GM21717 (cell line): Measurements from ENCODE around the gene SH3TC1.

Experiments used
- ATAC-seq: cut with Tn5 transposase; IDR thresholded peaks from one replicate; pipeline ENCODE4 v1.9.1; 2021; ENCODE audit warnings: mild to moderate bottlenecking, moderate library complexity; ENCODE audit not compliant: unreplicated experiment

Gene SH3TC1

DNA sequence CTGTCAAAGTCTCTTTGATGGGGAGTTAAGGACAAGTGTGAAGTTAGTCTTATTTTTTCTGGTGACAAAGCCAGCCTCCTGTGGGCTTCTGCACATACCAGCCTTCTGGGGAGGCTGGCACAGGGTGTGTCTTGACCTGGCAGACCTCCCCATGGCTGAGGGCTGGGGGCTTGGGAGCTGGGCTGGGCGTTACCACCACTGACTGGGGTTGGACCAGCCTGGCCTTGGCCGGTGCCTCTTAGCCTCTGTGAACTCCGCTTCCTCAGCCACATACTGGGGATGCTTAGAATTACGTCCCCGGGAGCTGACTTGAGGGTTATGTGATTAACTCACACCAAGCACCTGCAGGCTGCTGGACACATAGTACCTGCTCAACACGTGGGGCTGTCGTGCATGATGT, 14.0 kb downstream of the SH3TC1 start:
- ATAC-seq = no peak

DNA sequence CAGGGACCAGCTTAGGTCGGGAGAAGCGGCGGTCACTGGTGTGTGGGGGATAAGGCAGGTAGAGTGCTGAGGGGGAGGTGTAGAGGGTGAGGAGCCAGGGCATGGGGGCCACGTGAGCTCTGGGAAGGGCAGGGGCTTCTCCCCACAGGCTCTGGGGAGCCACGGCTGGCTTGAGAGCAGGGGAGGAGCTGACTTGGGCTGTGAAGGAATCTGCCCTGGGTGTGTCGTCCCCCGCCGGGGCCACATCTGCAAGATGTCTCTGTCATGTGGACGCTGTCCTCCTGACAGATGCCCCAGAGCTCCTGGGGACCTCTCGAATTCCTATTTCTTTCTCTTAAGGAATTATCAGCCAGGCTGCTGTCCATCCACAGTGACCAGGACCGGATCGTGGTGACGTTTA, 15.0 kb downstream of the SH3TC1 start:
- no peak for ATAC-seq

DNA sequence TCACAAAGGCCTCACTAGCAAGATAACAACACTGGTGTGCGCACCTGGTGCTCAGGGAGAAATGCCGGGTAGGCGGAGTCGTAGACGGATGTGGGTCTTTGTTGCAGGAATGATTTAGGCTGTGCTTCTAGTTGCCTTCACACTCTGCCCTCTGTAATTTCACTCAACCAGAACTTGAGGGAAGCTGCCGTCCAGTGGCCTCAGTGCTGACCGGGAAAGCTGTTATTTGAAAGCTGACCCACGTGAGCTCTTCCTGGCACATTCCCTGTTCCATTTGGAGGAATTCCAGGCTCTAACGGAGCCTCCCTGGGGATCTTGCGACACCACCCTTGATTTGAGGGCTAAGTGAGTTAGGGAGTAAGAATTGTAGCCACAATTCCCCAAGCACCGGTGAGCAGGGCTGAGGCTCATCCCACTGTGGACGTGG, 15.9 kb downstream of the SH3TC1 start:
- ATAC-seq = no peak

DNA sequence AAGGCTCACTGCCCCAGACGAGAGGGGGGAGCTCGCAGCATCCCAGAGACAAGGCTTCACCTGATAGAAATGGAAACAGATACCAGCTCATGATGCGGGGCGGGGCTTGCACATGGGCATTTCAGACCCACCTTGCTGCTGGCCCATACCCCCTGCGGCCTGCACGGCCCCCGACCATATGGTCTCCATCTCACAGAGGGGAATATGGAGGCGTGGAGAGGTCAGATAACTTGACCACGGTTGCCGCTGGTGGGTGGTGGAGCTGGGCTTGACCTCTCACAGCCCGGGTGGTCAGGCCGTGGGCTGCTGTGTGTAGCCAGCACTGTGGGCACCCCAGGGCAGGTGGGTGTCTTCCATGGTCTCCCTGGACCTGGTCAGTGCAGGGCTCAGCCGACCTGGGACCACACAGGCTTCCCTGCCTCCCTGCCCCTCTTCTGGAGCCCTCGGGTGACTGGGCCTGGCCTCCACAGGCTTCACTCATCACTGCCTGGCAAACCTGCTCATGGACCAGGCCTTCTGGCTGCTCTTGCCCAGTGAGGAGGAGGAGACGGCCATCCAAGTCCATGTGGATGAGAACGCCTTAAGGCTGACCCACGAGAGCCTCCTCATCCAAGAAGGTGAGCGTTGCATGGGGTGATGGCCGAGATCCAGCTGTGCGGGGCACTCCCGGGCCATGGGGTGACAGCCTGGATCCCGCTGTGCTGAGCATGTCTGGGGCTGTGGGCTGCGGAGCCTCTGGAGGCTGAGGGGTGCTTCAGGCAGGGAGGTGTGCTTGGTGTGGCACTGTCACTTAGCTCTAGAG, 16.8 kb downstream of the SH3TC1 start:
- no peak for ATAC-seq

DNA sequence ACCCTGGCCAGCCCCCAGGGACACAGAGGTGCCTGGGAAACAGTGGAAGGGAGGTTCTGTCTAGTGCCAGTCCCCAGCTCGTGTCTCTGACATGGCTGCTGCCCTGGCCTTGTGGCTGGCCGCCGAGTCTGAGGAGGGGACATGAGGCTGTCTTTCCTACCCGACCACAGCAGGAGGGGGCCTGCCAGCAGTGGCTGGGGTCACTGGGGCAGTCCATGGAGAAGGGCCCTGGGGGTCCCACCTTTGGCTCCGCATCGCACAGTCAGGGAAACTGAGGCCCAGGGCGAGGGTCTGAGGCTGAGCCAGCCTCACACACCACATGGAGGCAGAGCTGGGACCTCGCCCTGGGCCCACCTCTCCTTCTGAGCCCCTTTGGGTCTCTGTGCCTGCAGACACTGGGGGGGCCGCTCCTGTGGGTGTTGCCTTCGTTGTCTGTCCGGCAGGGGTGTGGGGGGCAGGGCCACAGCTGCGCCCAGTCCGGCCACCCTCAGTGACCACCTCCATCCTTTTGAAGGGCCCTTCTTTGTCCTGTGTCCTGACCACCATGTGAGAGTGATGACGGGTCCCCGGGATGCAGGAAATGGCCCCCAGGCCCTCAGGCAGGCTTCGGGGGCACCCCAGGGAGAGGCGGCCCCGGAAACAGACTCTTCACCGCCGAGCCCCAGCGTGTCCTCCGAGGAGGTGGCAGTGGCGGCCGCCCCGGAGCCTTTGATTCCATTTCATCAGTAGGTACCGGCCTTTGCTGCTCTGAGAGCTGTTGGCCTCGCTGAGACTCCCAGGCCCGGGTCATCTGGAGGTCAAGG, 17.6 kb downstream of the SH3TC1 start:
- no peak for ATAC-seq

DNA sequence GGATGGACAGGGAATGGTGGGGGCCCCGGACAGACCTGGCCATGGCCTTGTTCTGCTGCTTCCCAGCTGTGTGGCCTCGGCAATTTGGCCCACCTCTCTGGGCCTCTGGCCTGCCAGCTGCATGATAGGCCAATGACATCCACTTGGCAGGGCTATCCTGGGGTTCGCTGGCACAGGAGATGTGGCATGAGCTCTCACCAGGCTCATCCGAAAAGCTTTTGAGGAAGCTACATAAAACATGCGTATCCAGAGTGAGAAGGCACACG, 18.1 kb downstream of the SH3TC1 start:
- no peak for ATAC-seq

DNA sequence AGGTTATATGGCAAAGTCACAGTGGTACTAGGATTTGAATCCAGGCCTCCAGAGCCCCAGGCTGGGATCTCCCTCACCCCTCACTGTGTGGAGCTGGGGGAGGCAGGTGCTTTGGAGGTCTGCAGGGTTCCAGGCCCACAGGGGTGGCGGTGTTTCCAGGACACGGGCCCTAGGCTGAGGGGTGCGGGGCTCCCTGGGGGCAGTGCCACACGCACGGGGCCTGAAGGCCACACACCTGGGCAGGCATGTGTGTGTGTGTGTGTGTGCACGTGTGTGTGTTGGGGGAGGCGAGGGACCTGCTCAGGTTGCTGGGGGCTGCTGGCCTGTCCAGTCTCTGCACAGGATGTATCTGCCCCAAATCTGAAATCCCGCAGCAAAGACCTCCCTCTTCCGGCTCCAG, 18.8 kb downstream of the SH3TC1 start:
- ATAC-seq = no peak

DNA sequence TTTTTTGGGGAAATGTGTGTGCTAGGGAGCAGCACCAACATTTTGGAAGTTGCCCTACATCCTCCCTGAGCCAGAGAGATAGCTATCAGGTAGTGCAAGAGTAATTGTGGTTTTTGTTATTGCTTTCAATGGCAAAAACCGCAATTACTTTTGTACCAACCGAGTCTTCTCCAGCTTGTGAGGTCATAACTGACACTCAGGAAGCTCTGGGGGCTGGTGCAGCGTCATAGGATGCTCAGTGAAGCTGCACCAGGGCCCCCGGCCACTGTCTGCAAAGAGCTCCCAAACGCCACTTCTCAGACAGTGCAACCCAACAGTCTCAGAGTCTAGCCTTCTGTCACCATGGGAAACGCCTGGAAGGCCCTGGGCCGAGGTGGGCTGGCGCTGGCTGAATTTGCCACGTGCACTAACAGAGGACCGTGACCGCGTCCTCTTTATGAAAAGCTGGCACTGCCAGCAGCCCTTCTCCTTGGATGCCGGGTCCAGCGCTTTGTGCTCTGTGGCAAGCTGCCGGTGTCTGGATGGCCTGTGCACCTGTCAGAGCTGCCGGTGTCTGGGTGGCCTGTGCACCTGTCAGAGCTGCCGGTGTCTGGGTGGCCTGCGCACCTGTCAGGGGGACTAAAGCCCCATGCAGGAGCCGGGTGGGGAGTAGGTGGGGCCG, 19.4 kb downstream of the SH3TC1 start:
- no peak for ATAC-seq

DNA sequence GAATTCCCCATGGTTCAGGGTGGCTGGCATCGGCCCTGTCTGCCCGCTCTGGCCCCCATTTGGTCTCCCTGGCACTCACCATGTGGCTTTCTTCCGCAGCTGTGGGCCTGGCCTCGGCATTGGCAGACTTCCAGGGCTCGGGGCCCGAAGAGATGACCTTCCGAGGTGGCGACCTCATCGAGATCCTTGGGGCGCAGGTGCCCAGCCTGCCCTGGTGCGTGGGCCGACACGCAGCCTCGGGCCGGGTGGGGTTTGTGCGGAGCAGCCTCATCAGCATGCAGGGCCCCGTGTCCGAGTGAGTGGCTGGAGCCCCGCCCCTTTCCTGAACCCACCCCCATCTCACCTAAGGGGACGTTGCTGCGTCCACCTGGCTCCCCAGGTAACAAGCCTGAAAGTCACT, 20.1 kb downstream of the SH3TC1 start:
- ATAC-seq = no peak

DNA sequence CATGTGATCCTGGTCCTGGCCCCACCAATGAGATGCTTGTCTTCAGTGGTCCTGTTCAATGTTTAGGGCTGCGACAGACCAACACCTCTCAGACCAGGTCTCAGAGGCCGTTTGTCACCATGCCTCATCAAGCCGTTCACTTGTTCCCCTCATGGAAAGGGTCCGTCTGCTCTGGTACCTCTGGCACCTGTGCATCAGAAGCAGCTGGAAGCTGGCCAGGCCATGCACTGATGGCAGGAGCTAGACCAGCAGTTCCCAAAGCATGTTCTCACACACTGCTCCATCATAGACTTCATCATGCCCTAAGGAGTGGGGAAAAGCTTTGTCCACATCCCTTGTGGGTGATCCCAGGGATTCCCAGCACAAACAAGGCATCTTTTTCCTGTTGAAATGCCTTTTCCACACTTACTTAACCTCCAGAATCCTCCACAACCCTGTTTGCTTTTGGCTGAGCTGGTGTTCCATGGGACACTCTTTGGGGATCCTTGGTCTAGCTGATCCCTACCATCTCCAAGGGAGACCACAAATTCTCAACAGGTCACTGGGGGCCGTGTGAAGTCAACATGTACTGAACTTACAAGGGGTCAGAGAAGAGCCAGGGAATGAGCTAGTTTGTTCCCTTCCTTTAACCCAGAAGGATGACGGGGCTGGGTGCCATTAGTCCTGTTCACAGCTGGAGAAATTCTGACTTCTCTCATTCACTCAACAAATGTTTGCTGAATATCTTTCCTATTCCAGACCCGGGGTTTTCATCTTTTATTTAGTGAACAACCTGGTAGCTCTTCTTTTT, 21.8 kb downstream of the SH3TC1 start:
- no peak for ATAC-seq

DNA sequence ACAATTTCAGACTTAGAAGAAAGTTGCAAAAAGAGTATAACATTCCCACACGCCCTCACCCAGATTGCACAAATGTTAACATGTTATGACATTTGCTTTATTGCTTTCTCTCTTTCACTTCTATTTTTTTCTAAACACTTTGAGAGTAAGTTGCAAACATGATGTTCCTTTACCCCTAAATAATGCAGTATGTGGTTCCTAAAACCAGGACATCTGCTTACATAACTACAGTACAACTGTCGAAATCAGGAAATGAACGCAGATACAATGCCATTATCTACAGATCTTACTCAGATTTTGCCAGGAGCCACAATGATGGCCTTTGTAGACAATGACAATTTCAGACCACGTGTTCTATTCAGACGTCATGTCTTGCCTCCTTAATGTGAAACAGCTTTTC, 22.4 kb downstream of the SH3TC1 start:
- no peak for ATAC-seq

DNA sequence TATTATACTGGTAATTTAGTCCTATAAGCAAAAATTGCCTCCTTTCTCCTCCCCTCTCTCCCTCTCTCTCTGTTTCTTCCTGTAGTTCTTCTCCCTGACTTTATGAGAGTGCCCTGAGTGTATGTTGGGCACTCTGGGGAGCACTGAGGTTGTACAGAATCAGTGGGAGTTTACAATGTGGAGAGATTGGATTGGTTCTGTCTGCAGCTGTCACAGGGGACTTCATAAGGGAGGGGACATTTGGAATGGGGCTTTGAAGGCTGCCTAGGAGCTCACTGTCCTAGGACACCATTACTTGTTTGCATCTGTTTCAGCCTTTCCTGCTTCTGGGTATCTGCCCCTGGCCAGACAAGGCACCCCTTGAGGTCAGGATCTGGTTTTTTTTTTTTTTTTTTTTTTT, 22.9 kb downstream of the SH3TC1 start:
- no peak for ATAC-seq

DNA sequence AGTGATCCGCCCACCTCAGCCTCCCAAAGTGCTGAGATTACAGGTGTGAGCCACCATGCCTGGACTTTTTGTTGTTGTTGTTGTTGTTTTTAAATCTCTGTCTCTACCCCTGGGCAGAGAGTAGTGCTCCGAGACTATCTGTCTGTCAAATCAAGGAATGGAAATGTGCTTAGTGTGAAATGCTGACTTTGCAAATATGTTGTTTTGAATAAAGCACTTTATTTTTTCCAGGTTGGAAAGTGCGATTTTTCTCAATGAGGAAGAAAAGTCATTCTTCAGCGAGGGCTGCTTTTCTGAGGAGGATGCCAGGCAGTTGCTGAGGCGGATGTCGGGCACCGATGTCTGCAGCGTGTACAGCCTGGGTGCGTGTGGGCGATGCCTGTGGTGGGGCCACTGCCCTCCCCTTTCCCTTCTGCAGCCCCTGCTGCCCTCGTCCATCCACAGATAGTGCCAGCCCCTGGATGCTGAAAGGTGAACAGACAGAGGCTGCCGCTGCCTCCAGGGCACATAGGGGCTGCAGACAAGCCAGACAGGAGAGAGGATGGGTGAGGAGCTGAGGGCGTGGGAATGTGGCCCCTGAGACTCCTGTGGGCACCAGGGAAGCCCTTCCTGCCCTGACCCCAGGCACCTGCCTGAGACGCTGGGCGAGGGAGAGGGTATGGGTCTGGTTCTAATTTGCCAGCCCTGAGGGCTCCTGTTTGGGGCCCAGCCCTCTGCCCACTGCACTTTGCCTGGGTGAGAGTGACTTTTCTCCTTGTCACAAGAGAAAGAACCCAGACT, 23.7 kb downstream of the SH3TC1 start:
- ATAC-seq = no peak

DNA sequence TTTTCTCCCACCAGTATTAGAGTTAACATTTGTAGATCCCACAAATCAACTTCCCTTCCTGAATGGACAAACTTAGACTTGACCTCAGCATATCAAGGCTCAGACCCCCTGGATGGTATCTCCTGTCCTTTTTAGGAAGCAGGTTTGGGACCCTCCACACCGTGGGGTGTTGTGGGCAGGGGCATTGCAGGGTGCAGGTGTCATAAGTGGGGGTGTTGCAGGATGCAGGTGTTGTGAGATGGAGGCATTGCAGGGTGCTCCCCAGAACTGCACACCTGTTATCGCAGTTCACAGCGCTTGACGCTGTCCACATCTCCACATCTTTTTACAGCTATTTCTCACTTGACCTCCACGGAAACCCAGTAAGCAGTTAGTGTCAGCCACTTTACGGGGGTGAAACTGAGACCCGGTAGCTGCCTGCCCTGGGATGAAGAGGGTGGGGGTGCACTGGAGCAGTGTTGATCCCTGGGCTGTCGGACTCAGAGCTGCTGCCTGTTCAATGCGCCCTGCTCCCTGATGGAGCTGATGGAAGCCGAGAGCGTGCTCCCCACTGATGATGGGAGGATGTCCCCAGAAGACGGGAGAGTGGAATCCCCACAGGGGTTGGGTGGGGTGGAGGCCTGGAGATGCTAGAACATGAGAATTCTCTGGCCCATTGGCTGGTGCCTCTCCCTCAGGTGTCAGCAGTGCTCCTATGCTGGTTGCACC, 25.3 kb downstream of the SH3TC1 start:
- no peak for ATAC-seq

DNA sequence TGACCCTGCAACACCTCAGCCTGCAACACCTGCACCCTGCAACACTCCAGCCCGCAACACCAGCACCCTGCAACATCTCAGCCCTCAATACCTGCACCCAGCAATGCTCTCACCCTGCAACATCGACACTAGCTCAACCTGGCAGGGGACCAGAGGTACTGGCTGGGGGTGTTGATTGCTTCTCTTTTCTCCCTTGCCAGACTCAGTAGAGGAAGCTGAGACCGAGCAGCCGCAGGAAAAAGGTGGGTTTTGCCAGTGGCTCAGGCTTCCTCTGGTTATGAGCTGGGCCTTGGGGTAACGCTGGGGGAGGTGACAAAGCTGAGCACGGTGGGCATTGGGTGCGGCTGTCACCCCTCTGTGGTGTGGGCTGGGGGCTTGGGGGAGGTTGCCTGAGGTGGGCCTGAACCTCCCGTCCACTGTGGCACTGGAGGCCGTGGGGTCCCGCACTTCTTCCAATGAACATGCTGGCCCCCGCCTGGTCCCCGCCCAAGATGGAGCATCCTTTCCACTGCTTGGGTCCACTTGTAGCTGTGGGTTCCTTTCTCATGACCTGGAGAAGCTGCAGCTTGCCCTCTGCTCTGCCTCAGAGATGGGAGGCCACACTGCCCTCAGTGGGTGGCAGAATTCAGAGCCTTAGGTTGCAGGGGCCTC, 26.0 kb downstream of the SH3TC1 start:
- ATAC-seq = no peak

DNA sequence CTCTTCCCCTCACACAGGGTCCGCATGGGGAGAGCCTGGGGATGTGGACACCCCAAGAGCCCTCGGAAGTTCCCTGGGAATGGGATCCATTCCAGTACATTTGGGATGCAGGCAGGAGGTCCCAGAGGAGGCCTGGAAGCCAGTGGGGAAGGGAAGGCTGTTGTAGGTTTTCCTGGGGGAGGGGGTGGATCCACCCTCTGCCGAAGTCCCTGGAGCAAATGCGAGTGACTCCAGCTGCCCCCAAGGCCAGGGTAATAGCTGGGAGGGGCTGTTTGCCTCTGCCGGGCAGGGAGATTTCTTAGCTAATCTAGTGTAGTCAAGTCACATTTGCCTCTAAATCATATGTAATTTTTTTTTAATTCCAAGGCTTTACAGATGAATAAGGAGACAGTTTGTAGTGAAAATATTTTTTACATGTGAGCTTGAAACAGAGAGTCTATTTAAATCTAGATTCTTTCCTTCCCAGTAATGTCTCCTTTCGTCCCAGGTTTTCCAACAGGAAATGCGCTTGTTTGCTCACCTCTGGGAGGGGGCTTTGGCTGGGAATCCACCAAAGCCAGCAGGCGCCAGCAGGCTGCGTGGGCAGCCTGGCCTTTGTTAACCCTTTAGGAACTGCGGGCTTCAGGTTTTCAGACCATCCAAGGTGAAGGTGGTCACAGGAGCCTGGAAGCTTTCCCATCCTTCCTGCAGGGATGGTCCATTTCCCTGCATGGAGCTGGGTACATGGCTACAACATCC, 26.8 kb downstream of the SH3TC1 start:
- ATAC-seq = no peak

DNA sequence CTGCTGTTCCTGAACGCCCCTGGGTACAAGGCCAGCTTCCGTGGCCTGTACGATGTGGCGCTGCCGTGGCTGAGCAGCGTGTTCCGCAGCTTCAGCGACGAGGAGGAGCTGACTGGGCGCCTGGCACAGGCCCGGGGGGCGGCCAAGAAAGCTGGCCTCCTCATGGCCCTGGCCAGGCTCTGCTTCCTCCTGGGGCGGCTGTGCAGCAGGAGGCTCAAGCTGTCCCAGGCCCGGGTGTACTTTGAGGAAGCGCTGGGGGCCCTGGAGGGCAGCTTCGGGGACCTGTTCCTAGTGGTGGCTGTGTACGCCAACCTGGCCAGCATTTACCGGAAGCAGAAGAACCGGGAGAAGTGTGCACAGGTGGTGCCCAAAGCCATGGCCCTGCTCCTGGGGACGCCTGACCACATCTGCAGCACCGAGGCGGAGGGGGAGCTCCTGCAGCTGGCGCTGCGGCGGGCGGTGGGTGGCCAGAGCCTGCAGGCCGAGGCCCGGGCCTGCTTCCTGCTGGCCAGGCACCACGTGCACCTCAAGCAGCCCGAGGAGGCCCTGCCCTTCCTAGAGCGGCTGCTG, 28.2 kb downstream of the SH3TC1 start:
- no peak for ATAC-seq

DNA sequence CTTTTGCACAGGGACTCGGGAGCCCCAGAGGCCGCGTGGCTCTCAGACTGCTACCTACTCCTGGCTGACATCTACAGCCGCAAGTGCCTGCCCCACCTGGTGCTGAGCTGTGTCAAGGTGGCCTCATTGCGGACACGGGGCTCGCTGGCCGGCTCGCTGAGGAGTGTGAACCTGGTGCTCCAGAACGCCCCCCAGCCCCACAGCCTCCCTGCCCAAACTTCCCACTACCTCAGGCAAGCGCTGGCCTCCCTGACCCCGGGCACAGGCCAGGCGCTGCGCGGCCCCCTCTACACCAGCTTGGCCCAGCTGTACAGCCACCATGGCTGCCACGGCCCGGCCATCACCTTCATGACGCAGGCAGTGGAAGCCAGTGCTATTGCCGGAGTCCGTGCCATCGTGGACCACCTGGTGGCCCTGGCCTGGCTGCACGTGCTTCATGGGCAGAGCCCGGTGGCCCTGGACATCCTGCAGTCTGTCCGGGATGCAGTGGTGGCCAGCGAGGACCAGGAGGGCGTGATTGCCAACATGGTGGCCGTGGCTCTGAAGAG, 28.8 kb downstream of the SH3TC1 start:
- ATAC-seq = no peak
